ENCODE data around the gene BSND.

DNA sequence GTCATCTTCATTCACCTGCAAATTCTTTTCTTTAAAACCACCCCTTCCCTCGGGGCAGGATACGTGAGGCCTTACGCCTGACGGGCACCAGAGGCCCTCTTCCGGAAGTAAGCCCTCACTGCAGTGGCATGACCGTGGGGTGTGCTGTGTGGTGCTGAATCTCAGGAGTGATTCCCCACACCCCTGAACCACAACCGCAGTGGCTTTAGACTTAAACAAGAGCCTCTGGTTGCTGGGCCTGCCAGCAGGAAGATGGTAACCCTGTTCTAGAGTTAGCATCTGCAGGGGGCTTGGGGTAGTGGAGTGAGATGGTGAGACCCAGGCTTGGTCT, 12.1 kb downstream of the BSND start:
- no peak for TF ChIP-seq EZH2 (IDR thresholded peaks at IDR 0.05; ENCODE audit: insufficient read depth, poor library complexity, severe bottlenecking)
- no peak for TF ChIP-seq EZH2phosphoT487 (IDR thresholded peaks at IDR 0.05; ENCODE audit: insufficient read depth, low read depth)

Measured in GM23248 (cell line).